OCI-LY3 (cell line): Measurements from ENCODE around the gene DOCK9.

Experiments used
- EZH2phosphoT487 ChIP-seq: fragments of 200-600 bp; shearing (Covaris generic); IDR thresholded peaks from 2 replicates; pipeline ENCODE4 v1.6.1; 2018; ENCODE audit warnings: antibody characterized with exemption, mixed run types, low read depth
- TF ChIP-seq, protein P1 (sequence below): fragments of 200-600, 300-600 bp; sonication (generic); IDR thresholded peaks from 2 replicates; pipeline ENCODE4 v1.5.1; 2014; ENCODE audit warnings: antibody characterized with exemption, low read length, low read depth

DNA sequence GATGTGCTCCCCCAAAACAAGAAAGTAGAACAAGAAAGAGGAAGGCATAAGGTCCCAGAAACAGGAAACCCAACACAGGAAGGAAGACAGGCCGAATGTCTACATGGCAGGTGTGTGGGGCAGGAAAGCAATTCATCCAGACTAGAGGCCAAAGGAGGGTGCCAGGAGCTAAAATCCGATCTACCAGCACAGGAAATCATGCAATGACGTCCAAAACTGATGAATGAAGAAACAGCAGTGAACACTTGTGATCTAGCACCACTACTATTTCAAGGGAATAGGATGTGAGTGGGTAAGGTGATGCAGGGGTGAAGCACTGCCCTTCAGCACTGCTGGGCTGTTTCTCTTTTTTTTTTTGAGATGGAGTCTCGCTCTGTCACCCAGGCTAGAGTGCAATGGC, 59.1 kb downstream of the DOCK9 start:
- TF ChIP-seq, protein P1, sequence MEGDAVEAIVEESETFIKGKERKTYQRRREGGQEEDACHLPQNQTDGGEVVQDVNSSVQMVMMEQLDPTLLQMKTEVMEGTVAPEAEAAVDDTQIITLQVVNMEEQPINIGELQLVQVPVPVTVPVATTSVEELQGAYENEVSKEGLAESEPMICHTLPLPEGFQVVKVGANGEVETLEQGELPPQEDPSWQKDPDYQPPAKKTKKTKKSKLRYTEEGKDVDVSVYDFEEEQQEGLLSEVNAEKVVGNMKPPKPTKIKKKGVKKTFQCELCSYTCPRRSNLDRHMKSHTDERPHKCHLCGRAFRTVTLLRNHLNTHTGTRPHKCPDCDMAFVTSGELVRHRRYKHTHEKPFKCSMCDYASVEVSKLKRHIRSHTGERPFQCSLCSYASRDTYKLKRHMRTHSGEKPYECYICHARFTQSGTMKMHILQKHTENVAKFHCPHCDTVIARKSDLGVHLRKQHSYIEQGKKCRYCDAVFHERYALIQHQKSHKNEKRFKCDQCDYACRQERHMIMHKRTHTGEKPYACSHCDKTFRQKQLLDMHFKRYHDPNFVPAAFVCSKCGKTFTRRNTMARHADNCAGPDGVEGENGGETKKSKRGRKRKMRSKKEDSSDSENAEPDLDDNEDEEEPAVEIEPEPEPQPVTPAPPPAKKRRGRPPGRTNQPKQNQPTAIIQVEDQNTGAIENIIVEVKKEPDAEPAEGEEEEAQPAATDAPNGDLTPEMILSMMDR: no peak
- no peak for TF ChIP-seq EZH2phosphoT487
